NCI-H1417 (cell line): ENCODE measurements around the gene SH3BP5.

Experiments
- DNase-seq, 3 experiments: peaks; one replicate each; lab custom pipeline; 2025; lab: John Stamatoyannopoulos, UW

Gene SH3BP5

DNA sequence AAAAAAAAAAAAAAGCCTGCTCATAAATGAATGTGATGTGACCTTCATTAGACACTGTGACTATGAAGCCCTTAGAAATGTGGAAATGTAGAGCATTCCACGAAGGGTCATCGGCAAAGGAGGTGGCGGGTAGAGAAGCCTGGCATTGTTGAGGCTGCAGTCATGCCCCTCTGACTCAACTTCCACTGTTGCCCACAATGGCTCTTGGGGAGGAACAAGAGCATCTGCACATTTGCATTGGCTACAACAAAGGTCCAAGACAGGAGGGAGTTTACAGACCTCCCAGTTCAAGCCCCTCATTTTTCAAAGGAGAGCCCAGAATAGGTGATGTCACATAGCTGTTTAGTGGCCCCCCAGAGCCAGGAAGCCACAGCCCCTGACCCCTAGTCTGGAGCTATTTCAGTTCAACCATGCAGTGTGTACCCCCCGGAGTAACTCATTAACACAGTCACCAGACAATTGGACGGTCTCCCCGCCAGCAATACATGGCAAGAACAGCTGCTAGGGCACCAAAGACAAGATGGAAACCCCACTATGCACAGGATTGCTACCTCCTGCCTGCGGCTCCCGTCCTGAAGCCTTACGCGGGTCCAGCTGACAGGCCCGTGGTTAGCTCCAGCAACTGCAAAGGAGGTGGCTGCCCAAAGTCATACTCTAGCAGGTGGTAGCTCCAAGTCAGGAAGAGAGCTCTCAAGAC is 56.2 kb downstream of the SH3BP5 start:
- no peak for DNase-seq

DNA sequence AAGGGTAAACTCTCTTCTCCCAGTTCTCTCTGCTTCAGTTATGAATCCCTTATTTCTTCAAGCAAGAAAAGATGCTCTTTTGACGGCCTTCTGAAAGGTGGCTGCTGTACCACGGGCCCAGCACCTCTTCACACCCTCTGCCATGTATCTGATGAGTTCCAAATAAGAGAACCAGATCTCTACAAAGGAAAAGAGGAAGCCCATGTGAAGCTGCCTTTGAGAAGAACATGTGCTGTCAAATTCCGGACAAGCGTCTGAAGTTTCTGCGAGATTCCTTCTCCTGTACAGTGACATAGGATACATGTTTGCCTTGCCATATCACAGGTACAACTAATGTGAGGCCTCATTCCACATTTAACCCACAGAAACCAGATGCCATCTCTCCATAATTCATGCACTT is 59.2 kb downstream of the SH3BP5 start:
- DNase-seq, result no peak

DNA sequence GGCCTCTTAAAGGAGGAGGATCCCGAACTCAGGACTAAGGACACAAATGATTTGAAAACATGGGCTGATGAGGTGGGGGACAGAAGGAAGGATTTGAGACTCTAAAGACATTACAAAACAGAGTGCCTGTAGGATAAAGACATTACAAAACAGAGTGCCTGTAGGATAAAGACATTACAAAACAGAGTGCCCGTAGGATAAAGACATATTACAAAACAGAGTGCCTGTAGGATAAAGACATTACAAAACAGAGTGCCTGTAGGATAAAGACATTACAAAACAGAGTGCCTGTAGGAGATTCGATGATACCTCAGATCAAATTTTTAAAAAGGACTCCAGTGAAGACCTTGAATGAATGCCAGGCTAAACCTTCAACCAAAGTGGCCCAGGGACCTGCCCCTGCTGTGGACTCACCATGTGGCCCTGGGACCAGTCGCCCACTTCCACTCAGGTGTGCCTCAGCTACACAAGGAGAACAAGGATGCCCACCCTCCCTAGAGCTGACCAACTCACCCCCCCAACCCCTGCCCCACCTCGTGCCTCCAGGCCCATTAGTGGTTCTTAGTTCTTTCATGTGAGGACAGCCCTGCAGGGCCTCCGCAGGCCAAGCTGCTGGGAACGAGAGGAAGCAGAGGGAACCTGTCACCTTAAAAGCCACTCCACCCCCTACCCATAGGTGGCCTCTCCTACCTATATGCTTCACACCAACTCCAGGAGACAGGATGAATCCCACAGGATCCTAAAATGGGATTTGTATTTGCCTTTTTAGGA is 59.8 kb downstream of the SH3BP5 start:
- no peak for DNase-seq

DNA sequence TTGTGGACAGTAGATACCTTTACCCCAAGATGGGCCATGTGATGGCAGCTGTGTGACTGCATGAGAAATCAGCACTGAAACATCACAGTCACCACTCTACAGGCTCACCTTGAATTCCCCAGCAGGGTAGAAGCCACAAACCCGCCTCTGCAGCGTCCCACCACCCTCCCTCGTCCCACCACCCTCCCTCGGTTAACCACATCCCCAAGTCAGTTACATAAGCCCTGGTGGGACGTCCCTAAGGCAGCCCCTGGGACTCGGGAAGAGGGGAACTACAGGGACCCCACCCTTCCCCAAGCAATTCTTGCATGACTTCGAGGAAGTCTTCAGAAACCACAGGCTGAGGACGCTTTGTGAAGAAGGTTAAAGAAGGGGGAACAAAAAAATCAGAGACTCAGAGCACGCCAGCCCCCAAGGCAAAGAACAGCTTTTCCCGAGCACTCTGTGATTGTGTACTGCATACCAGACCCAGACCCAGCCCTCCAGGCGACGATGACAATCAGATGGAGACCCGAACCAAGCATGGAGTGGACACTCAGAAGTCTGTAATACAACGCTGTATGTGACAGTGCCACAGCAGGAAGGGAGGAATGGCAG is 60.5 kb downstream of the SH3BP5 start:
- DNase-seq, result no peak

DNA sequence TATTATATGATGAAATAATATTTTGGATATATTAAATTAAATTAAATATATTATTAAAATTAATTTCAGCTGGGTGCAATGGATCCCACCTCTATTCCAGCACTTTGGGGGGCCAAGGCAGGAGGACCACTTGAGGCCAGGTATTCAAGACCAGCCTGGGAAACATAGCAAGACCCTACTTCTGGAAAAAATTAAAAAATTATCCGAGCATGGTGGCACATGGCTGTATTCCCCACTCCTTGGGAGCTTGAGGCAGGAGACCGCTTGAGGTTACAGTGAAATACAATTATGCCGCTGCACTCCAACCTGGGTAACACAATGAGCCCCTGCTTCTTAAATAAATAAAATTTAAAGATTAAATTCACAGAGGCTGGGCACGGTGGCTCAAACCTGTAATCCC is 61.4 kb downstream of the SH3BP5 start:
- DNase-seq, result no peak

DNA sequence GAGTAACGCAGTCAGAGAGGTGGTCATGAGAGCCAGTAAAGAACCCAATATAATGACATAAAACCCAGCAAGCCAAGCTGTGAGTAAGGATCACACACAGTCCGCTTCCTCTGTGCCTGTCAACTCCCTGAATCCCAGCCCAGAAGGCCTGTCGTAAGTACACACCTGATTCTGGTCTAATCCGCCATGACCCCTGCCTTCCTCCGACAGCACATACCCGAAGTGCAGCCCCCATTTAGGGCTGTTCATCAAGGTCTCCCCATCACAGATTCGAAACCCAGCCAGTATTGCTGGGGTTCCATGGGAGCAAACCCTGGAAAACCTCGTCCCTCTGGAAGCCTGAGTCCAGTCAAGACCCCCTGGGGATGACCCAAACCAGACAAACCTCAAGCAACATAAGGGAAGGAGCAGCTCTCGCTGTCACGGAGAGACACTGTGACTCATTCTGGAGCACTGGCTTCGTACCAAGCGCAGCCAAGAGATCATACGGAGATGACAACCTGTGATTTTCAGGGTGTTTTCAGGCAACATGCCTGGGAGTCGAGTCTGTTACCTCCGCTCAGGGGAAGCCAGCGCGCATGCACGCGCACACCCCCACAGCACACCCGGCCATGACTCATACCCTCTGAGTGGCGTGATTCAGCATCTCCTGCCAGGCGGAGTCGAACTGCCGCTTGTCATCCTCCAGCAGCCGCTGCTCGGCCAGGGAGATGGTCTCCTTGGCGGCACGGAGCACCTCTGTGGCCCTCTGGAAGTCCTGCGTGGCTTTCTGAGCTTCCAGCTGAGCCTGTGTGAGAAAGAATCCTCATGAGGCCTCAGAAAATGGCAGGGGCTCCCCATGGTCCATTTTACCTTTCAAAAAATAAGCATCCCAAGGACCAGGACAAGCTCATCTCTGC is 63.0 kb downstream of the SH3BP5 start:
- DNase-seq, result peak in 2 of 3 experiments; percentile 36 to 66

DNA sequence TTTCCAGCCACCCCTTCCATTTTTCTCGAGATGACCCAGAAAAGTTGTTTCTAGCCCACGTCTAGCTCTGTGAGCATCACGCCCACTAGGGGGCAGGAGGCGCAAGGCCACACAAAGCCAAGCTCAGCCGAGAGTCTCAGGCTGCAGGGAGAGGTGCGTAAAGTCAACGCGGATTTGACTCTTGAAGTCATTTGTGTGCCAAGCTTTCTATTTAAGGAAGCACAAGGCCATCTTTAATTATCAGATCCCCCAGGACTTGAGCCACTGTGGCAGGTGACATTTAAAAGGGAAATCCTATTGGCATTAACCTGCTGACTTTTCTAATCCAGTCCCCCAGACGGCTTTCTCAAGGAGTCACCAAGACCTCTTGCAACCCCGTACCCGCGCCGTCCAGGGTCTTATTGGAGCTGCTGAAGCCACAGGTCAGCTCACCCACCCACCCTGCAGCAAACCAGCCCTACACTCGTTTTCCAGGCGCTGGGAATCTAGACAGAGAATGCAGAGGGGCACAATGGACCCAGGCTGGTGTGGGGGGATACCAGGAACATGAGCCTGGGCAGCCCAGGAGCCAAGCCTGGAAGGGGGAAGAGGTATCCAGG is 64.3 kb downstream of the SH3BP5 start:
- DNase-seq, result peak; percentile 51 to 79 (median 74)

DNA sequence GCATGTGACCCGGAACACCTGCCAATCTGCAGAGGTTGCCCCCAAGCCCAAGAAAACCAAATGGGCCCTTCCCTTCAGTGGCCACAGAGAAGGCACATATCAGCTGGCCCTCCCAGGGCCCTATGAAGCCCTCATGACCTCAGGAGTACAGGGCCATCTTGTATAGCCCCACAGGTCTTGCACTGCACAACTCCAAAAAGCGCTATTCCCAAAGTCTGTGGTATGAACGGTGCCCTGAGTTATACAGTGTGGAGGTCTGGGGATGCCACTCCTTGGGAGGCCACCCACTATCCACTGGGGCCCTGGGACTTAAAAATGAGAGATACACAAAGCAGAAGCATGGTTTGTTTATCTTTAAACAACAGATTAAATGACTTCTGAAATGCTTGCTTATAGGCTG is 64.9 kb downstream of the SH3BP5 start:
- no peak for DNase-seq

DNA sequence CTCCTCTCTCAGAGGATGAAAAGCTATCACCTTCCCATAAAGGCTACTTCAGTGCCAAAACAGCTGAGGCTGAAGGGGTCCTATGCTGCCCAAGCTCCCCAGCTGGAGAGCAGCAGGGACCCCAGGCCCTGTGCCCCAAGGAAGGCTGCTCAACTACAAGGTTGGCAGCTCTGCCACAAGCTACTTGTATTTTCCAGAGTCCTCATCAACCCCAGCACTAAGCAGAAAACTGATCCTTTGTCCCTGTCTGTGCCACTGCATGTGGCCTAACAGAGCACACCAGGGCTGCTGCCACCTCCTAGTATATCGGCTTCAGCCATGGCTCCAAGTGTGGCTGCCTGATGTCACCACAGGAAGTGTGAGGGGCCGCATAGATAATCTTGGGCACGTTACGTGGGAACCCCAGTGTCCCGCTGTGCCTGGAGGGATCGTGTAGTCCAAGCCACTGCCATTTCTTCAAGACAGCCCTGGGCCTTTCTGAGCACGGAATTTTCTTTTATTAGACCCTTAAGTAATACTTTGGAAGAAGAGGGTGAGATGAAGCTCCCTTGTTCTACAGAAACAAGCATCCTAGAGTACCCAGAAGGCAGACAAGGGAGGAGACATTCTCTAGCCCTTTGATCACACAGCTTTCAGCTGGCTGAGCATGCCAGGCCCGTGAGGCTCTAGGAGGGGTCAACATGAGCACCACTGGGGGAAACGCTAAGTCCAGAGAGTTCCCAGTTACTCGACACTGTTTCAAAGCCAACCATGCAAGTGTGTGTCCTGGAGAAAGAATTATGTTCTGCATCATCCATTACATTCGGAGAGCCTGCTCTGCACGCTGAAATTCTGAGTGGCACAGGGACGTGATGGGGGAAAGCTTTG is 65.6 kb downstream of the SH3BP5 start:
- DNase-seq, result no peak

DNA sequence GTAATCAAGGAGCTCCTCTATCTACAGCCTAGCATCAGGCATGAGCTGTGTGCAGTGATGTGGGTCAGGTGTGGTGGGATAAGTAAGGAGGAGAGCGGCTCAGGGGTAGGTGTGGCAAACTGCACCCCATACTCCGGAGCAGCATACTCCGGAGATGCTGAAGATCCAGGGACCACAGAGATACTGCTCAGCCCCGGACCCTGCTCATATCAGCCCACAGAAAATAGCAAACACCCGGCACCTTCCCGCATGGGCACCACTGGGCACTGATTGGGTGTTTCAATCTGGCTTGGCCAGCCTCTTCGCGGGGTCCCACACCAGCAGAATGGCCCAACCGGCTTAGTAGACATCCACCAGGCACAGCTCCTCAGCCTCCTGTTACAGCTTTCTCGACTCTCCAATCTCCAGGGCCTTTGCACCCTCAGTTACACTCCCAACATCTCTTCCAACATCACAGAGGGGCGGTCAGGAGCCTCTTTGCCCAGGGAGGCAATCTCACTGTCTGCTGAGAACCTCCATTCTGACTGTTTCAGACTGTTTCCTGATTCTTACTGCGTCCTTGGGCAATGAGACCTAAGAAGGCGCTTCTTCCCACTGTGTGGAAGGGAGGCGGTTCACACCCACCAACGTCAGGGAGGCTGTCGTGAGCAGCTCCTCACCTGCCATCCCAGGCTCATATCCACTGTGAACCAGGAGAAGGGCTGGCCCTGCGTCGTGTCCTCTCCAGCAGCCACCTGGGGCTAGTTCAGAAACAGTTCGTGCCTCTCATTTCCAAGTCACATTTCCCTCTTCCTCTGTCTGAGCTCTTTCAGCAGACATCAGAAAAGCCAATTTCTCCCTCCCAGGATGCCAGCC is 66.5 kb downstream of the SH3BP5 start:
- DNase-seq, result no peak

DNA sequence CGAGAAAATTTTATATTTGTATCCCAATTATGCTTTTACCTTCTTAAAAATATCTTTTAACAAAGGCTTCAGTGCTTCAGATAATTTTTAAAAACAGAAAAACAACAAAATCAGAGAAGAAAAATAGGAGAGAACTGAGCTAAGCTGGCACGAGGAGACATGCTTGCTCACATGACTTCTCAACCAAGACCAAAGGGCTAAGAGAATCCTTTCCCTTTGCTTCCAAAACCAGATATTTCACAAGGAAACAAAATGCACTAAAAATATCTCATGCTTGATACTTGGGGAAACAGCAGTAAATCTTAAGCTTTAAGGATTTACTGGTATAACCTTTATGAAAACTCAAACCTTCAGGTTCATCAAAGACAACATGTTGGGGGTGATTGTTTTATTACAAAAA is 67.9 kb downstream of the SH3BP5 start:
- DNase-seq, result no peak

DNA sequence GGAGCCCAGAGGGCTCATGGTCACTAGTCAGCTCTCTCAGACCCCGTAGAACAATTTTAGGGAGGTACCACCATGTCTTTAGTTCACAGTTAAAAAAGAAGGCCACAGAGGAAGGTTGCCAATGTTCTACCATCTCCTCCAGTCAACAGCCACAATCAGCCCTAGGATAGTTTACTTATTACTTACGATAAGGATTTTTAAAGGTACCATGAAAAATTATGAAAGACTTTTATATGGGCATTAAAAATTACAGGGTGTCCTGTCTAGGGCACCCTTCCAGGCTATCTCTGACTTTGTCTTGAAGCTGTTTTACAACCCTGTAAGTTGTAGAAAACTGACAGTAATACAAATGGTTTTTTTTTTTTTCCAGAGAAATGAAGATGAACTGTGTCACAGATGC is 68.5 kb downstream of the SH3BP5 start:
- DNase-seq, result no peak

DNA sequence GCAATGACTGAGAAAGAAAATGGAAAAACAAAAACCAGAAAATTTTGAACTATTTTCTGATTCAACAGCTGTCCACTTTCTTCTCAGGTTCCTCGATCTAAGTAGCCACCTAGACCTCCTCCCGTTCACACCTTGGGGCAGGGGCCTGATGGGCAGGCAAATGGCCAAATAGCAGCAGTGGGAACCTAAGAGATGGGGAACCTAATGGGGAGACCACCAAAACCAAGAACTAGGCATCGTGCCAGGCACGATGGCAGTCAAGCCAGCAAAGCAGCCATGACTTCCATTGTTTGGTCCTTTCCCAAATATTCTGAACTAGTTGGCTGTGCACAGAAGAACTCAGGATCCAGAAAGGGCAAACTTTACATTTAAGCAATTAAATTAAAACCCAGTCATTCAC is 69.3 kb downstream of the SH3BP5 start:
- no peak for DNase-seq

DNA sequence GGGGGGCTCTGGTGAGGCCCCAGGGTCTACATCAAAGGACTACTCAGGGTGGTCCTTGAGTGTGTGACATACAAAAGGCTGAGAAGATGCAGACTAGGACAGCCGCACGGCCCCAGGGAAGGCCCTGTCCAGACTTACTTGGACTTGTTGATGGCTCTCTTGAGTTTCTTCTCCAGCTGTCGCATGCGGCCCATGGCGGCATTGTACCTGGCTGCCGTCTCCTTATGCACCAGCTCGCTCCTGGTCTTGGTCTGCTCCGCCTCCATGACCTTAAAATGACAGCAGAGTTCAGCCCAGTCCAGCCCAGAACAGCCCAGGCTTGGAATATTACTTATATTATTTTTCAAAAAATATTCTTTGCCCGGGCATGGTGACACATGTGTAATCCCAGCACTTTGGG is 70.4 kb downstream of the SH3BP5 start:
- no peak for DNase-seq

DNA sequence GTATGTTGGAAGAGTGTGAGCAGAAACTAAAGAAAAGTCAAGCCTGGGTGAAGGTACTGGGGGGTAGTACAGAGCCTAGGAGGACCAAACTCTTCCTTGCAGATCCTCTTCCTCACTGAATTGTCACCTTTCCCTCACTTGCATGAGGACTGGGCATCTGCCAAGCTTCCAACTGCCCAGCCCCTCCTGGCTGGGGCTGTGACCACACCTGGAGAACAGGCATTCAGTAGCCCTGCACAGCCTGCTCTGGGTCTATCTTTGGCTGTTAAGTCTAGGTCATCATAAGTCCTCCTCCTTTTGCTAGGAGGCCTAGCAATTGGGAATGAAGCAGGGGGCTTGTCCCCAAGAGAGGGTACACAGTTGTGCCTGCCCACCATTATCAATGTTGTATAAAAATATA is 71.1 kb downstream of the SH3BP5 start:
- no peak for DNase-seq

DNA sequence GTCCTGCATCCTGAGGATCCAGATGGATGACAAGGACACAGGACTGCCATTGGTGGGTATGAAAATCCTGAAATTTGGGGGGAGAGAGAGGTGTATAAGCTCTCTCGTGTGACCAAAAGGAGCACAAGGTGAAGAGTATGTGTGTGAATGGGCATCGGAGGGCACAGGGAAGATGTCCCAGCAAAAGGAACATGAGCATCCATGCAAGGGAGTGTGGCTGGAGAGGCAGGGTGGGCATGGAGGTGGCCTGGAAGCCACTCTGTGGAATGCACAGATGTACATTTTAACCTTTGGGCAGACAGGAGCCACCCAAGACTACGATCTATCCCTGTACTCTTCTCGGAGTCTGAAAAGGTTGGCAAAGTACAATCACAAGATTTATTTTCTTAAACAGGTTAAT is 71.9 kb downstream of the SH3BP5 start:
- DNase-seq, result no peak

DNA sequence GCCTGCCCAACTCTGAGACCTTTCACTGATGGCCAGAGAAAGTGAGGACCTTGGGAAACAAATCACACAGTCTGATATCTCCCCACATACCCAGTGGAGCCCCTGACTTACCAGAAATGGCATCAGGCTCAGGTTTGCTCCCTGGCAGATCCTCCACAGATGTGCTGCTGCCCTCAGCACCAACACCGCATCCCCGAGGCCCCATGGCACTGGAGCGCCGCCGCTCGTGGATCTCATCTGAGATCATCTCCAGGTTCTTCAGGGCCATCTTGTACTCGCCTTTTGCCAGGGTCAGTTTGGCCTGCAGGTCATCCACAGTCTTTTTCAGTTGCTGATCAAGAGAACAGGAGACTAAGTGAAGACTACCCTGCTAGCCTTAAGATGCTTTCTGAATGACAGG is 73.7 kb downstream of the SH3BP5 start:
- DNase-seq, result no peak

DNA sequence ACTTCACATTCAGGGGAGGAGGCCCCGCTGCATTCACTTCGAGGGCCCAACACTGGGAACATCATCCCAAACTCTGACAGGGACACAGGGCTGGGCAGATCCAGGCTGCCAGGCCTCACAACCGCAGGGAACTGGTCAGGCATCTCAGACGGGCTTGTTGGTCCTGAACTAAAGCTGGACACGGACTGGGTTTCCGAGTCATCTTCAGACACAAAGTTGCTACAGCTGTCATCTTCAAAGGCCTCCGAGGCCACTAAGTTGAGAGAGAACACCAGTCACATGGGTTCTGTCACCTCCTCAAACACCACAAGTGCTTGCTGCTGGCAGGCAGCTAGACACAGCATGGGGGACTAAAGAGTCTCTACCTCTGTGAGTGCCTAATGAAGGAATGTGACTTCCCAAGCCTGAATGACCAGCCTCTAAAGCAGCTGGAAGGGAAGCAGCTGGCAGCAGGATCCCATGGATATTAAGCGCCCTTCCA is 75.5 kb downstream of the SH3BP5 start:
- no peak for DNase-seq

DNA sequence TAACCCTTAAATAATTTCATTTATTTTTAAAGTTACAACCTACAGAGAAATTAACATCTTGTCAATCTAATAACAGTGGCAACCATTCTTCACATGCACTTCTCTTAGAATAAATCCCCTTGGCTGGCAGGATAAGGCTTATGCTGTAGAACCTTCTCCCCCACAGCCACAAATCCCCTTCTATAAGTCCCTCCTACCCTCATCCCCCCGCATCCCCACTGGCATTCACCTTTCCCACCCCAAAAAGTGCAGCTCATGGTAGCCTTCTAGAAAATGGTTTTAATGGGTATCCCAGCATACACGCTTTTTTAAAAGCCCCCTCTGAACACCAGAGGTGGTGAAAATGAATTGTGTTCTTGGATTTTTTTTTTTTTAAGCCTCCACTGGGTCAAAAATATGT is 77.2 kb downstream of the SH3BP5 start:
- no peak for DNase-seq
